HG03565 (cell line): ENCODE data around the gene OTUB2.

ENCODE experiments used
- ATAC-seq: cut with Tn5 transposase; IDR thresholded peaks from one replicate; pipeline ENCODE4 v1.9.1; 2021; ENCODE audit warnings: mild to moderate bottlenecking, moderate library complexity; ENCODE audit not compliant: unreplicated experiment

OTUB2 gene

GRCh38 chr14:94038921-94039629, 12.9 kb downstream of the OTUB2 start:
- no peak for ATAC-seq

- ATAC-seq: no peak
Observed at GRCh38 chr14:94040247-94040646, 14.1 kb downstream of the OTUB2 start.

- ATAC-seq: no peak
Observed at GRCh38 chr14:94040796-94041195, 14.7 kb downstream of the OTUB2 start.

- ATAC-seq: no peak
Observed at GRCh38 chr14:94041551-94042346, 15.6 kb downstream of the OTUB2 start.

- no peak for ATAC-seq
Observed at GRCh38 chr14:94042433-94043091, 16.4 kb downstream of the OTUB2 start.

GRCh38 chr14:94043111-94043755, 17.1 kb downstream of the OTUB2 start:
- ATAC-seq: no peak

- ATAC-seq: no peak
Observed at GRCh38 chr14:94043756-94044475, 17.8 kb downstream of the OTUB2 start.

- ATAC-seq: no peak
Observed at GRCh38 chr14:94044476-94045091, 18.4 kb downstream of the OTUB2 start.

GRCh38 chr14:94045101-94045500, 19.0 kb downstream of the OTUB2 start:
- ATAC-seq: no peak

- no peak for ATAC-seq
Observed at GRCh38 chr14:94045563-94046345, 19.6 kb downstream of the OTUB2 start.

GRCh38 chr14:94046696-94047250, 20.6 kb downstream of the OTUB2 start:
- no peak for ATAC-seq

- ATAC-seq: no peak
Observed at GRCh38 chr14:94047581-94047980, 21.4 kb downstream of the OTUB2 start.

- no peak for ATAC-seq
Observed at GRCh38 chr14:94048691-94049624, 22.8 kb downstream of the OTUB2 start.

GRCh38 chr14:94049625-94050023, 23.5 kb downstream of the OTUB2 start:
- ATAC-seq: no peak

- no peak for ATAC-seq
Observed at GRCh38 chr14:94050231-94050880, 24.2 kb downstream of the OTUB2 start.

GRCh38 chr14:94051115-94051514, 25.0 kb downstream of the OTUB2 start:
- ATAC-seq: no peak

- ATAC-seq: no peak
Observed at GRCh38 chr14:94051779-94052178, 25.6 kb downstream of the OTUB2 start.

GRCh38 chr14:94052199-94052598, 26.1 kb downstream of the OTUB2 start:
- ATAC-seq: no peak
